Retinal pigment epithelial cell (primary cell): ENCODE measurements around the gene PITPNB.

Source experiments
- DNase-seq: peaks from one replicate; pipeline ENCODE4 v3.0.0-alpha.2; 2010; ENCODE audit warnings: low read depth
- H3K4me3 ChIP-seq: 2 replicates; pipeline ENCODE4 v1.5.1; 2011; ENCODE audit warnings: mild to moderate bottlenecking, low read length, control low read depth, moderate library complexity
- CTCF ChIP-seq: conservative IDR thresholded peaks from 2 replicates; pipeline ENCODE4 v1.5.1; 2011; ENCODE audit warnings: low read depth, low read length, control low read depth, inconsistent platforms

The PITPNB gene

GRCh38 chr22:27874764-27875163, 44.3 kb downstream of the PITPNB start:
- TF ChIP-seq CTCF: no peak
- no peak for DNase-seq
- no peak overlapping the region for H3K4me3 ChIP-seq

- TF ChIP-seq CTCF: no peak
- no peak overlapping the region for H3K4me3 ChIP-seq
- DNase-seq: no peak
These were observed 44.9 kb downstream of the PITPNB start for GRCh38 chr22:27874185-27874584.

GRCh38 chr22:27873472-27873871, 45.6 kb downstream of the PITPNB start:
- DNase-seq: no peak
- no peak for TF ChIP-seq CTCF
- H3K4me3 ChIP-seq: no peak overlapping the region

- no peak for TF ChIP-seq CTCF
- DNase-seq: no peak
- H3K4me3 ChIP-seq: no peak overlapping the region
These were observed 46.6 kb downstream of the PITPNB start for GRCh38 chr22:27872488-27872887.

GRCh38 chr22:27871306-27872014, 47.6 kb downstream of the PITPNB start:
- no peak for DNase-seq
- no peak for TF ChIP-seq CTCF
- H3K4me3 ChIP-seq: no peak overlapping the region

- TF ChIP-seq CTCF: no peak
- H3K4me3 ChIP-seq: no peak overlapping the region
- DNase-seq: no peak
These were observed 48.5 kb downstream of the PITPNB start for GRCh38 chr22:27870234-27871191.
